Stimulated activated CD8-positive, alpha-beta memory T cell treated with anti-CD3 and anti-CD28 coated beads, Interleukin-4, amount 100 ng/mL, for 24 hours (primary cell): ENCODE data around the gene PIK3R5.

Experiments
- DNase-seq: peaks from one replicate; pipeline ENCODE4 v3.0.0-alpha.2; 2020; ENCODE audit warnings: low read depth

The PIK3R5 gene

DNA sequence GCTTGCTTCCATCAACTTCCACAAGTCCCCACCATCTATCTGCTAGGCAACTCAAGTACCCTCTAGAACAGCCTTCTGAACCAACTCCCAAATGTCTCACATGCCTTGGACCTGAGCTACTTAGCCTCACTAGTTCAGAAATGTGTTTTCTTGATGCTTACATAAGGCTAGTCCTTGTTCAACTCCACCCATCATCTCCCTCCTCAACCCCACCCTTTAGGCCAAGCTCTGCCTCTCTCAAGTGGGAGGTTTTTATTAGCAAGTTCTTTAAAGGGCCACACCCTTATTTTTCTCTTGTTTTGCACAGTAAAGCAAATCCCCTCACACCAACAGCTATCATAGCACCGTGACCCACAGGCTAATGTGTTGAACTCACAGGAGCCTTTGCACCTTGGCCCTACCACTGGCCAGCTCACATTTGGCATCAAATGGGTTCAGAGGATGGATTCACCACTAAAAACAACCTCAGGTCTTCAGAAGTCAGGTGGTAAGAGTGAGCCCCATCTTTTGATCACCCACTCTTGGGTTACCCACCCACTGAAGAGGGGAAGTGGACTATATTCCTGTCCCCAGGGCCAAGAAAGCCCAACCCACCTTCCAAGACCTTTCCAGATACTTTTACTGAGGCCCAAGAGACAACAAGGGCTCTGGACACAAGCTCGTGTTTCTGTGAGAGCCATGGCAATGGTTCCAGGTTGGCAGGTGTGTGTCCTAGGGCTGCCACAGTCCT is 12.2 kb downstream of the PIK3R5 start:
- DNase-seq, result no peak

DNA sequence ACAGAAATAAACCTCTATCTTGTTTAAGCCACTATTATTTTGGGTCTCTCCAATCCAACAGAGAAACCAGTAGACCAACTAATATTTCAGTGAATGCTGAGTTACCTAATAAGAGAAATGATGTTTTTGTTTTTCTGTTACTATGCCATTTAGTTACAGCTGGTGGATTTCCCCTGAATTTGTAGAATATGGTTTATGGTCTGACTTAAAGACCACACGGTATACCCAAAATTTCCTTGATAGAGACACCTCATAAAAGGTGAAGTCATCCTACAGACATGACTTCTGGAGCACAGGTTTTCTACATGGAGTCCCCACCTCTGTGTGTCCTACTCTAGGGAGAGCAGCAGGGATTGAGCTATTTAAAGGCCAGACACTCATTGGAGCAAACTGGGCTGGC is 13.3 kb downstream of the PIK3R5 start:
- DNase-seq, result no peak

DNA sequence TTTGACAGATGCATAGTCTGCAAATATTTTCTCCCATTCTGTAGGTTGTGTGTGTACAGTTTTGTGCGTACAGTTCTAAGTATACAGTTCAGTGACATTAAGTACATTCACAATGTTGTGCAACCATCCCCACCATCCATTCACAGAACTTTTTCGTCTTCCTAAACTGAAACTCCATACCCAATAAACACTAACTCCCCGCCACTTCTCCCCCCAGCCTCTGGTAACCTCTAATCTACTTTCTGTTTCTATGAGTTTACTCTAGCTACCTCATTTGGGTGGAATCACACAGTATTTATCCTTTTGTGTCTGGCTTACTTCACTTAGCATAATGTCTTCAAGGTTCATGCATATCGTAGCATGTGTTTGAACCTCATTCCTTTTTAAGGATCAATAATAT is 14.3 kb downstream of the PIK3R5 start:
- no peak for DNase-seq

- no peak for DNase-seq
These were observed 16.3 kb downstream of the PIK3R5 start for GRCh38 chr17:8949061-8949661.

GRCh38 chr17:8948462-8948861 is 17.0 kb downstream of the PIK3R5 start:
- DNase-seq, result no peak

- no peak for DNase-seq
These were observed 18.3 kb downstream of the PIK3R5 start for GRCh38 chr17:8947201-8947600.

GRCh38 chr17:8946476-8946875 is 19.0 kb downstream of the PIK3R5 start:
- no peak for DNase-seq

DNA sequence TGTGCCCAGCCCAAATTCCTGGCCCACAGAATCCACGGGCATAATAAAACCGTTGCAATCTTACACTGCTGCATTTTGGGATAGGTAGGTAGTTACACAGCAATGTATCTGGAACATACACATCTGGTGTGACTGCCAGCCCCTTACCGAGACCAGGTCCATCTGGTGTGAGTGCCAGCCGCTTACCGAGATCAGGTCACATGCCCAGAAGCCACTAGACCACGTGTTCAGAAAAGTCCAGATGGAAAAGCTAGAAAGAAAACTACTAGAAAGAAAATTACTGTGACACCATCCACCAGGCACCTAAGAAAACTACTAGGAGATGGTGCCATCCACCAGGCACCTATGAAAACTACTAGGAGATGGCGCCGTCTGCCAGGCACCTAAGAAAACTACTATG is 19.4 kb downstream of the PIK3R5 start:
- no peak for DNase-seq

DNA sequence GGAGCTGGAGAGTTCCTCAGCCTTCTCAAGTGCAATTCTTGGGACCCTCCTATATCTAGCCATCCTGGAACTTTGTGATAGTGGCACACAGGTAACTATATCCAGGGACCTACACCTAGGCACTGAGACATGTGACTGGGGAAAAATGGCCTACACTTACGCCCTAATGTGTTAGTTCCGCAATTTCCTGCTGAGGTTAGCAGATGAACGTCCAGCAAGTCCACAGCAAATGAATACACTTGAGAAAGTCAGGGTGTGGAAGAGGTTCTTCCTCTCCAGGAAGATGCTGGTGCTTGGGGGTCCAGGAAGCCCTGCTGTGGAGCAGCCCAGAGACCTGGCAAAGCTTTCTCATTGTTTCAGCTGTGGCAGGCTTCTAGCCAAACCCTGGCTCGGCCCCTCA is 20.8 kb downstream of the PIK3R5 start:
- no peak for DNase-seq

DNA sequence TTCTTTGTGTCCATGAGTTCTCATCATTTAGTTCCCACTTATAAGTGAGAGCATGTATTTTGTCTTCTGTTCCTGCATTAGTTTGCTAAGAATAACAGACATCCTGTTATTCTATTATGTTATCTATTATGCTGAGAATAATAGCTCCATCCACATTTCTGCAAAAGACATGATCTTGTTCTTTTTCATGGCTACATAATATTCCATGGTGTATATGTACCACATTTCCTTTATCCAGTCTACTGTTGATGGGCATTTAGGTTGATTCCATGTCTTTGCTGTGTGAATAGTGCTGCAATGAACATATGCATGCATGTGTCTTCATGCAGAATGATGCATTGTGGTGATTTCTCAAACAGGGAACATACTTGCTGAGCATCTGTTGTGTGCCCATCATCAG is 21.4 kb downstream of the PIK3R5 start:
- no peak for DNase-seq

- DNase-seq, result no peak
These were observed 23.4 kb downstream of the PIK3R5 start for GRCh38 chr17:8941980-8942622.

DNA sequence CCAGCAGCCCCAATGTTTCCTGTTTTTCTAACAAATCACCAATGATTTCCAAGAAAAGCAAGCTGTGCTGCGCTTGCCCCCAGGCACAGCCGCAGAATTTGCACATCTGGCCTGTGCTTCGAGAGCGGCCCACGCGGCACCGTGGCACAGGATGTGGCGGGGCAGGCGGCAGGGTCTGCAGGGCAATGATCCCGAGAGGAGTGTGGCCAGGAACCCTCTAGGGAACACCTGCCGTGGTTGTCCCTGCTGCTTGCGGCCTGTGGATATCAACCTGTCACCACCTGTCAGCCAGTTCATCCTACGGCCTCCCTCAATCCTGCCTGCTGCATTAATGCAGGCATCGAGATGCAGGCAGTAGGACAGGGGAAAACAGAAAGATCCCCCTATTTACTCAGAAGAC is 24.0 kb downstream of the PIK3R5 start:
- peak; percentile 65 for DNase-seq

- DNase-seq, result no peak
These were observed 24.5 kb downstream of the PIK3R5 start for GRCh38 chr17:8940866-8941471.

DNA sequence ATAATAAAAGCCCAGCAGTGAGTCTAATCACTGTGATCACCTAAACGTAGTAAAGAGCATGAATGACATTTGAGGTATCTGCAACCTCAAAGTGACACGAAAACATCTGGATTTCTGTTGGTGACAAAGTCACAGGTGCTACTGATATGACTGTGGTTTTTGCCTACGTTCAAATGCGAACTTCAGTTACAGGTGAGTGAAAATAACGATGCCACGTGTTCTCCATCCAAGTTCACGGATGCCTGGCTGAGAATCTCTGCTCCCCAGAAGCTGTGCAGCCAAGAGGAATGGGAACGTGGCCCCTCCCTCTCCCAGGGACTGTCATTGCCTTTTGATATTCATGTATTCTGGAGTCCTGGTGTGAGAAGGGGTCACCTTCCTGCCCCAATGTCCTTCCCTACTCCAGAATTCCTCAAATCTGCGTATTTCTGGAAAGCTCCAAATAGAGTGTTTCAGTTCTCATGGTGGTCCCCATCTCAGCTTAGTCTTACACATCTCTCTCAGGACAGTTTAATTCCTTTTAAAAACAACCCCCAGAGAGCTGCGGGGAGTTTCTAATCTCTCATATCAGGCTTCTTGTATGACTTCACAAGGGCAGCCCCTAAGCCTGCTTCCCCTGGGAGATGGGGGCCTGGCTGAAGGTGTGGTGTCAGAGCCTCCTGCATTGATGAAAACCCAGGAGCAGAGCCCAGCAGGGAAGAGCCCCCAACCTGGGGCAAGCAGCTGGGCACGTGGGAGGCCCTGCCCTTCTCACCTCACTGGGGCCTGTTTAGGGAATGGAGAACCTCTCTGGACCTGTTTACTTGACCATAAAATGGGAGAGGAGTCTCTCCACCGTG is 25.8 kb downstream of the PIK3R5 start:
- DNase-seq, result no peak

GRCh38 chr17:8938933-8939332 is 26.6 kb downstream of the PIK3R5 start:
- no peak for DNase-seq

DNA sequence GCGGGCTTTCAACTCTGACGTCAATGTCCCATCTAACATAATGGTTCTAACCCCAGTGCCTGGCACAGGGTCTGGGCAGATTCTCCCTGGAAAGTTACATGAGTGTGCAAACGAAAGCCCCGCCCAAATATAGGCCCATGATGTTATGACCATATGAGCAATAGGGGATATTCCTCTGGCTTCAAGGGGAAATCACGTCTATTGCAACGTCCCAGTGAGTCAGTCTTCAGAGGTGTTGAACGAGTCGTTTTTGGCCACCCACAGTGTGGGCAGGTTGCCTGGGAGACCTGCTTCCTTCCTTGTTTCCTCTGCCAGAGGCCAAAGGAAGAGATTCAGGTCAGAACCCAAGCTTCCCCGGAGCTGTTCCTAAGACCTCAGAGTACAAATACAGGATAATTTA is 30.3 kb downstream of the PIK3R5 start:
- DNase-seq, result peak; percentile 53

DNA sequence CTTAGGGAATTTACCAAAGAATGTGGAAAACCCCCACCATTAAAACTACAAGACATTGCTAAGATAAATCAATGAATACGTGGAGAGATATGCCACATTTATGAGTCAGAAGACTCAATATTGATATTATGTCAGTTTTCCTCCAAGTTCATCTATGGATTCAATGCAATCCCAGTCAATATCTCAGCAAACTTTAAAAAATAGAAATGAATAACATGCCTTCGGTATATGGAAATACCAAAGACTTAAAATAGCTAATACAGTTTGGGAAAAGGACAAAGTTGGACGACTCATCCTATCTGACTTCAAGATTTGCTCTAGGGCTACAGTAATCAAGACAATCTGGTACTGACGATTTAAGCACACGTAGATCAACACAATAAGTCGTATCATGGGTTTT is 31.2 kb downstream of the PIK3R5 start:
- DNase-seq, result no peak

DNA sequence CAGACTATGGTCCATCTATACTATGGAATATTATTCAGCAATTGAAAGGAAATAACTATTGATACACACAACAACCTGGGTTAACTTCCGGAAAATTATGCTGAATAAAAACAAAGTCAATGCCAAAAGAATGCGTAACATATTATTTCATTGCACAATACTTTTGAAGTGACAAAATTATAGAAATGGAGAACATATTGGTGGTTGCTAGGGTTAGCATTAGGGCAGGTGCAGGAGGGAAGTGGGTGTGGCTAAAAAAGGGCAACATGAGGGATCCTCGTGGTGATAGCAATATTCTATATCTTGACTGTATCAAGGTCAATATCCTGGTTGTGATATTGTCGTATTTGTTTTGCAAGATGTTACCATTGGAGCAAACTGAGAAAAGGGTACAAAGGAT is 34.9 kb downstream of the PIK3R5 start:
- no peak for DNase-seq

GRCh38 chr17:8928347-8928746 is 37.2 kb downstream of the PIK3R5 start:
- no peak for DNase-seq

DNA sequence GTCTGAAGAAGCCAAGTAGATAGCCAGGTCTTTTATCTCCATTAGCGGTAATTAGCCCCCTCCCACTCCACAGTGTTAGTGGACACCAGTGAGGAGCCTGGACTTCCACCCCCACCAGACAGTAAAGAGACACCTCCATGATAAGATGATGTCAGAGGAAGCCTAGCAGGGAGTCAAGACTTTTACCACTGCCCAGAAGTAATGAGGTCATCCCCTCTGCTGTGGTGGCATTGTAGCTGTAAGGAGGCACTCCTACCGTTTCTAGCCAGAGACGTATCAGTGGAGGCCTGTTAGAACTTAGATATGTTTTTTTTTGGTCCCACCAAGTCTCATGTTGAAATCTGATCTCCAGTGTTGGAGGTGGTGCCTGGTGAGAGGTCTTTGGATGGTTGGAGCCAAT is 38.1 kb downstream of the PIK3R5 start:
- no peak for DNase-seq

DNA sequence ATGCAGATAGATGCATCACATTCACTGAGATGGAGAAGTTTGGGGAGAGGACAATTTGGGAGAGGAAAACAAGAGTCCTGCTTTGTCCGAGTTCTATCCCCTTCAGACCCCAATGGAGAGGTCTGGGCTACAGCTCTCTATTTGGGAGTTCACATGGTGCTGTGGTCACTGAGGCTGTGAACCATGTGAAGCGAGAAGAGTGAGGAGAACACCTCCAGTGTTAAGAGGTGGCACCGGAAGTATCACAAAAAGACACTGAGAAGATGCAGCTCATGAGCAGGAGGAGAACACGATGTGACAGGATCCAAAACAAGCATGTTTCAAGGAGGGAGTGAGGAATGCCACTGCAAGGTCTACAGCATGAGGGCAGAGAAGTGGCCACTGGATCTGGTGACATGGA is 39.7 kb downstream of the PIK3R5 start:
- no peak for DNase-seq

- DNase-seq, result no peak
These were observed 40.4 kb downstream of the PIK3R5 start for GRCh38 chr17:8925141-8925540.
